Mucosa of rectum (tissue), 2 donors: Measurements from ENCODE around the gene LMAN1L.

Experiments
- H3K27ac ChIP-seq, 2 donors: one replicate each; pipeline ENCODE4 v1.7.0; 2013; ENCODE audit warnings: inconsistent platforms in 2 of 2, low read depth in 2 of 2, low read length in 2 of 2
- H3K27me3 ChIP-seq, 2 donors: one replicate each; pipeline ENCODE4 v1.7.0; 2013; ENCODE audit warnings: low read length in 2 of 2; ENCODE audit not compliant: control insufficient read depth in 2 of 2, insufficient read depth in 2 of 2
- H3K36me3 ChIP-seq, 2 donors: one replicate each; pipeline ENCODE4 v1.7.0; 2013; ENCODE audit warnings: low read length in 2 of 2; ENCODE audit not compliant: control insufficient read depth in 2 of 2, insufficient read depth in 2 of 2
- H3K4me1 ChIP-seq, 2 donors: one replicate each; pipeline ENCODE4 v1.7.0; 2013; ENCODE audit warnings: low read length in 2 of 2, mild to moderate bottlenecking in 1 of 2; ENCODE audit not compliant: control insufficient read depth in 2 of 2, insufficient read depth in 2 of 2
- H3K4me3 ChIP-seq, 2 donors: one replicate each; pipeline ENCODE4 v1.7.0; 2013; ENCODE audit warnings: low read length in 2 of 2
- H3K9ac ChIP-seq, 2 donors: one replicate each; pipeline ENCODE4 v1.7.0; 2013; ENCODE audit warnings: low read length in 2 of 2, low read depth in 1 of 2, mild to moderate bottlenecking in 1 of 2
- H3K9me3 ChIP-seq, 2 donors: one replicate each; pipeline ENCODE4 v1.7.0; 2013; ENCODE audit warnings: low read length in 2 of 2; ENCODE audit not compliant: control insufficient read depth in 2 of 2
- donor health status: healthy.
- donor health status: Normal muscosa, but diverticular disease.

Gene LMAN1L

DNA sequence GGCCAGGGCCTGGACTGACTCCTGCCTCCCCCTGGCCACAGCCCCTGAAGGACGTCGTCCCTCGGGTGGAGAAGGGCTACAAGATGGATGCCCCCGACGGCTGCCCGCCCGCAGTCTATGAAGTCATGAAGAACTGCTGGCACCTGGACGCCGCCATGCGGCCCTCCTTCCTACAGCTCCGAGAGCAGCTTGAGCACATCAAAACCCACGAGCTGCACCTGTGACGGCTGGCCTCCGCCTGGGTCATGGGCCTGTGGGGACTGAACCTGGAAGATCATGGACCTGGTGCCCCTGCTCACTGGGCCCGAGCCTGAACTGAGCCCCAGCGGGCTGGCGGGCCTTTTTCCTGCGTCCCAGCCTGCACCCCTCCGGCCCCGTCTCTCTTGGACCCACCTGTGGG, 10.3 kb upstream of the LMAN1L start:
- no peak overlapping the region for H3K9ac ChIP-seq
- H3K27me3 ChIP-seq, result no peaks in the 10 kb centered on the region
- H3K4me3 ChIP-seq, result no peak overlapping the region
- no peak overlapping the region for H3K27ac ChIP-seq
- peaks cover 31 to 35% of the 10 kb centered on the region in 2 donors for H3K4me1 ChIP-seq
- no peaks in the 10 kb centered on the region for H3K9me3 ChIP-seq
- H3K36me3 ChIP-seq, result peaks cover 55% of the 10 kb centered on the region in 2 donors

DNA sequence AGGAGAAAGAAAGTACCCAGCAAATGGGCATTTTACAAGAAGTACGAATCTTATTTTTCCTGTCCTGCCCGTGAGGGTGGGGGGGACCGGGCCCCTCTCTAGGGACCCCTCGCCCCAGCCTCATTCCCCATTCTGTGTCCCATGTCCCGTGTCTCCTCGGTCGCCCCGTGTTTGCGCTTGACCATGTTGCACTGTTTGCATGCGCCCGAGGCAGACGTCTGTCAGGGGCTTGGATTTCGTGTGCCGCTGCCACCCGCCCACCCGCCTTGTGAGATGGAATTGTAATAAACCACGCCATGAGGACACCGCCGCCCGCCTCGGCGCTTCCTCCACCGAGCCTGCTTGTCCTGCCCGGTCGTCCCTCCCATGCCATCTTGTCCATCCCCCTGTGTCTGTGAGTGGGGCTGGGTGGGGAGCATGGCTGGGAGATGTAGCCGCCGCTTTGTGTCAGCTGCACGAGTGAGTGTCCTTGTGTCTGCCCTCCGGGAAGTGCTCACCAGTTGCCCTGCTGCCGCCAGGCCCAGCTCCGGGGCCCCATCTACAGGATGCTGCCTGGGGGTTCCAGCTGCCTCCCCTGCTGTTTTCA, 9.7 kb upstream of the LMAN1L start:
- Histone ChIP-seq H3K9me3 (no peaks in the 10 kb centered on the region), H3K9ac (no peak overlapping the region), H3K4me1 (peaks cover 28 to 35% of the 10 kb centered on the region in 2 donors), H3K36me3 (peaks cover 54% of the 10 kb centered on the region in 2 donors), H3K27ac (no peak overlapping the region), H3K4me3 (no peak overlapping the region), H3K27me3 (no peaks in the 10 kb centered on the region)

DNA sequence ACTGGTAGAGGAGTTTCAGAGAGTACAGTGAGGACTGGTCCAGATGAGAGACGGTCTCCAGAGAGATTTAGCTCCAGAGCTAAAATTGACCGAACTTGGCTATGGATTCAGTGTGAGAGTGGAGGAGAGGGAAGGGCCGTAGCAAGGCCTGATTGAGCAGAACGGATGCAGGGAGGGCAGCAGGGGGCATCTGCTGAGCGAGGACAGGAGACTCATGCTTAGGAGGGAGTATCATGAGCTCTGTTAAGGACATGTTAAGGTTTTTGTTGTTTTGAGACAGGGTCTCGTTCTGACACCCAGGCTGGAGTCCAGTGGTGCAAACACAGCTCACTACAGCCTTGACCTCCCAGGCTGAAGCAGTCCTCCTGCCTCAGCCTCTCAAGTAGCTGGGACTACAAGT, 7.7 kb upstream of the LMAN1L start:
- H3K27ac ChIP-seq, result no peak overlapping the region
- no peaks in the 10 kb centered on the region for H3K27me3 ChIP-seq
- H3K36me3 ChIP-seq, result peaks cover 37 to 39% of the 10 kb centered on the region in 2 donors
- H3K9ac ChIP-seq, result no peak overlapping the region
- no peaks in the 10 kb centered on the region for H3K9me3 ChIP-seq
- H3K4me3 ChIP-seq, result no peak overlapping the region
- peaks cover 13 to 24% of the 10 kb centered on the region in 2 donors for H3K4me1 ChIP-seq

DNA sequence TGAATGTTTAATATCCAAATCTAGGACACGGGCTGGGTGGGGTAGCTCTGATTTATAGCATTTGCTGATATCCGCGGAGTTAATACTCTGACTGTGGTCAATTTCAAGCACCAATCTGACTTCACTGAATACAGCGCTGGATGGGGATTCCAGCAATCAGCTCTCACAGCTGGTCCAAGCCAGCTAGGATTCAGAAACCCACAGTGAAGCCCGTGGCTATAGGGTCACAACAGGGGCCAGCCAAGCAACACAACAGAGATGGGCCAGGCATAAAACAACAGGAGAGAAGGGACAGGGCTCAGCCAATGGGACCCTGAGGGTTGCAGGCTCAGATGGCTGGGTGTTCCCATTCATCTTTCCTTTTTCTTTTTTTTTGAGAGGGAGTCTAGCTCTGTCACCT, 5.4 kb upstream of the LMAN1L start:
- Histone ChIP-seq H3K9me3 (no peaks in the 10 kb centered on the region), H3K36me3 (peaks cover 17 to 20% of the 10 kb centered on the region in 2 donors), H3K9ac (peak overlapping the region in 1 of 2 donors; percentile 14), H3K27me3 (no peaks in the 10 kb centered on the region), H3K4me3 (no peak overlapping the region), H3K27ac (no peak overlapping the region), H3K4me1 (peaks cover 4 to 13% of the 10 kb centered on the region in 2 donors)

DNA sequence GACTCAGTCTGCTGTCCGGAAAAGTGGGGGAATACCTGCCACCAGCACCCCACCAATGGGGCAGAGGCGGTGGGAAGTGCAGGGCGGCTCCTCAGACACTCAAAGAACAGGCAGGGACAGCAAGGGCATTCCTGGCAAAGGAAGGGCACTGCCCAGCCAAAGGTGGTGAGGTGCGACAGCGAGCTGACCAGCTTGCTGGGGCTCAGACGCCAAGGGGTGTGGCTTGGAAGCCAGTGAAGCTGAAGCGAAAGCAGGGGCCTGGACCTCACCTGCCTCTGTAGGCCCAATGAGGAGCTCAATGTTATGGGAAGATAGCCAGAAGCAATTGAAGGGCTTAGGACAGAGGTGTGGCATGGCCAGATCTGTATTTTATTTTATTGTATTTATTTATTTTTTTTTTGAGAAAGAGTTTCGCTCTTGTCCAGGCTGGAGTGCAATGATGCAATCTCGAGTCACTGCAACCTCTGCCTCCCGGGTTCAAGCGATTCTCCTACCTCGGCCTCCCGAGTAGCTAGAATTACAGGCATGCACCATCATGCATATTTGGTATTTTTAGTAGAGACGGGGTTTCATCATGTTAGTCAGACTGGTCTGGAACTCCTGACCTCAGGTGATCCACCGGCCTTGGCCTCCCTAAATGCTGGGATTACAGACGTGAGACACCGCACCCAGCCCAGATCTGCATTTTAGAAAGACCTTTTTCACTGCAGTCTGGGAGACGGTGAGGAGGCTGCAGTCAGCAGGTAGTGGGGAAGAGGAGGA, 4.4 kb upstream of the LMAN1L start:
- peaks cover 10 to 12% of the 10 kb centered on the region in 2 donors for H3K36me3 ChIP-seq
- peaks cover 4 to 13% of the 10 kb centered on the region in 2 donors for H3K4me1 ChIP-seq
- H3K9ac ChIP-seq, result peak overlapping the region in 1 of 2 donors; percentile 5
- no peaks in the 10 kb centered on the region for H3K9me3 ChIP-seq
- peak overlapping the region in 1 of 2 donors; percentile 56 for H3K27ac ChIP-seq
- H3K27me3 ChIP-seq, result no peaks in the 10 kb centered on the region
- H3K4me3 ChIP-seq, result no peak overlapping the region

DNA sequence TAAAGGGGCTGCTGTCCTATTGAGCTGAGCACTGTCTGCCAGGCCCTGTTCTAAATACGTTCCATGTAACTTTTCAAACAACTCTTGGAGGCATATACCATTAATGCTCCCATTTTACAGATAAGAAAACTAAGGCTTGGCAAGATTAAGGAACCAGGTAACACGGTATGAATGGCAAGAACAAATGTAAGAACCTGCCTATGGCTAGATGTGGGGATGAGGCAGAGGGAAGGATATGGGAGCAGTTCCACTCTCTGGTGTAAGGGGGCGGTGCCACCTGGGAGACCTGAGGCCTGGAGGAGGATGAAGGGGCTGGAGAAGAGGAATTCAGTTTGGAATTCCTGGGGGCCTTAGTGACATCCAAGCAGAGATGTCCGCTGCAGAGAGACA, 3.8 kb upstream of the LMAN1L start:
- no peak overlapping the region for H3K27ac ChIP-seq
- peaks cover 6% of the 10 kb centered on the region in 2 donors for H3K36me3 ChIP-seq
- no peaks in the 10 kb centered on the region for H3K27me3 ChIP-seq
- H3K9me3 ChIP-seq, result no peaks in the 10 kb centered on the region
- H3K4me3 ChIP-seq, result no peak overlapping the region
- peaks cover 4 to 13% of the 10 kb centered on the region in 2 donors for H3K4me1 ChIP-seq
- no peak overlapping the region for H3K9ac ChIP-seq

DNA sequence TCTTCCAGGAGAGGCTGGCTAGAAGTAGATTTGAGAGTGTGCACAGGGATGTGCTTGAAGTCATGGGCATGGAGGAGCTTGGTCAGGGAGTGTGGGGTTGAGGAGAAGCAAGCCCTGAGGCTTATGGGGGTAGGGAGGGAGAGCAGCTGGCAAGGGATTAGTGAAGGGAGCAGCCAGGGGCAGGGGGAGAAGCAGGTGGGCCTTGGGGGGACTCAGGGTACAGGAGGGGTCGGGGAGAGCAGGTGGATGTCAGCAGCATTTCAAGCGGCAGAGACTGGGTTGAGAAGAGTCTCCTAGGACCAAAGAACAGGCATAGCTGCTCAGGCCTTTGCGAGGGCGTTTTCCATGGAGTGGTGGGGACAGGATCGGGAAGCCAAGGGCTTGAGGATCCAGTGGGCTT, 3.4 kb upstream of the LMAN1L start:
- peaks cover 4 to 13% of the 10 kb centered on the region in 2 donors for H3K4me1 ChIP-seq
- no peak overlapping the region for H3K4me3 ChIP-seq
- H3K36me3 ChIP-seq, result peaks cover 2% of the 10 kb centered on the region in 2 donors
- no peak overlapping the region for H3K27ac ChIP-seq
- no peaks in the 10 kb centered on the region for H3K9me3 ChIP-seq
- no peaks in the 10 kb centered on the region for H3K27me3 ChIP-seq
- no peak overlapping the region for H3K9ac ChIP-seq

DNA sequence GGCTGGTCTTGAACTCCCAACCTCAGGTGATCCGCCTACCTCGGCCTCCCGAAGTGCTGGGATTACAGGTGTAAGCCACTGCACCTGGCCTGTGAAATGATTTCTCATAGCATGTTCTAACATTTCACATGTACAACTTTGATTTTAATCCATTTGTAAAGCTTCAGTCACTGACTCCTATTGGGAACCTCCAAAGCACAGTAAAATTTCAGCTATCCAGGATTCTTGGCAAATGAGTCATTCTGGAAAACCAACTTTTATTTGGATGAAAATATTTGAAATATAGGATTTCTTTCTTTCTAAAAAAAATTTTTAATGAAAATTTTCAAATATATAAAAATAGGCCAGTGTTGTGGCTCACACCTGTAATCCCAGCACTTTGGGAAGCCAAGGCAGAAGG, 2.7 kb upstream of the LMAN1L start:
- no peaks in the 10 kb centered on the region for H3K9me3 ChIP-seq
- H3K27me3 ChIP-seq, result no peaks in the 10 kb centered on the region
- H3K27ac ChIP-seq, result no peak overlapping the region
- no peak overlapping the region for H3K4me3 ChIP-seq
- H3K36me3 ChIP-seq, result no peaks in the 10 kb centered on the region
- no peak overlapping the region for H3K9ac ChIP-seq
- H3K4me1 ChIP-seq, result peaks cover 7 to 16% of the 10 kb centered on the region in 2 donors

DNA sequence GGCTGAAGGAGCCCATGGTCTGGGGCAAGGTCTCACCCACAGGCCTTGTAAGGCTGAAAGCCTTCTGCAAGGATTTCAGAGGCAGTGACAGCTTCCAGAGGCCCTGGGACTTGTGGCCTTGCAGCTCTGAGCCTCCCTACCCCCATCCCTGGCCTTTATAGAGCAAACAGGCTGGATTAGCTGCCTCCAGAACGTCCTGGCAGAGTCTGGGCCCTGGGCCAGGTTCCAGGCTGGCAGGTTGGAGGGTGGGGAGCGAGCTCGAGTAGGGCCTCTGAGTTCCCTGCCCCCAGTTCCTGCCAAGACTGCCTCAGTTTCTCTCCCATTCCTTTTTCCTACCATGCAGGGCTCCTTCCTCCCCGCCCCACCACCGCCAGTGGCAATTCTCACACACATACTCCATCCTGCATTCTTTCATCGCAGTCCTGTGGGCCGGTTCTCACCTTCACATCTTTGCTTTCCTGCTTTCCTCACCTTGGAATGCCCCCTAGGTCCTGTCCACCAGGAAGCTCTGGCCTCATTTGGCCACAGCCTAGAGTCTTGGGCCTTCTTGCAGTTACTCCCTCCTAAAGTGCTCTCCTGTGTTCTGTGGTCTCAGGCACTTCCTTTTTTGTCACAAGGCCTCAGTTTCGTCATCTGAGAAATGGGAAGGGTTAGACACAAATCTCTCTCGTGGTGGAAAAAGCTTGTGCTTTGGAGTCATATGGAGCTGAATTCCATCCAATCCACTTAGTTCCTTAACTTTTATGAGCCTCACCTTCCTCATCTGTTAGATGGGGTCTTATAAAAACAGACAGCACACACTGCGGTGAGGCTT, 2.7 kb downstream of the LMAN1L start:
- no peak overlapping the region for H3K4me3 ChIP-seq
- no peaks in the 10 kb centered on the region for H3K36me3 ChIP-seq
- H3K4me1 ChIP-seq, result peaks cover 39 to 44% of the 10 kb centered on the region in 2 donors
- no peaks in the 10 kb centered on the region for H3K9me3 ChIP-seq
- no peaks in the 10 kb centered on the region for H3K27me3 ChIP-seq
- H3K27ac ChIP-seq, result peak overlapping the region in 1 of 2 donors; percentile 36
- peak overlapping the region; percentile 13 to 14 for H3K9ac ChIP-seq

DNA sequence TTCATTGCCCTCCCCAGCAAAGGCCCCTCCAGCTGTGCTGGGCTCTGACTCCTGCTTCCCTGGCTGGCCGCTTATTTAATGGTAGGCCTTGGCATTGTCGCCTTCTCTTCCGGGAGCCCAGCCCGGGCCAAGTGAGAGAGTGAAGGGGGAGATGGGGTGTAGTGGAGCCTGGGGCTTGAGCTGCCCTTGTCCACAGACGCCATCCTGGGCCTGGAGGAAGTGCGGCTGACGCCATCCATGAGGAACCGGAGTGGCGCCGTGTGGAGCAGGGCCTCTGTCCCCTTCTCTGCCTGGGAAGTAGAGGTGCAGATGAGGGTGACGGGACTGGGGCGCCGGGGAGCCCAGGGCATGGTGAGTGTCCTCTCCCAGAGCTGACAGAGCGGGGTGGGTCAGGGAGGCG, 3.3 kb downstream of the LMAN1L start:
- no peaks in the 10 kb centered on the region for H3K9me3 ChIP-seq
- H3K4me1 ChIP-seq, result peaks cover 39 to 44% of the 10 kb centered on the region in 2 donors
- no peaks in the 10 kb centered on the region for H3K36me3 ChIP-seq
- no peak overlapping the region for H3K27ac ChIP-seq
- no peak overlapping the region for H3K9ac ChIP-seq
- no peaks in the 10 kb centered on the region for H3K27me3 ChIP-seq
- H3K4me3 ChIP-seq, result no peak overlapping the region
